PC-3 (cell line): ENCODE data around the gene TMEFF1.

Source experiments
- CTCF ChIP-seq: fragments of 300-600 bp; sonication (generic); conservative IDR thresholded peaks from 2 replicates; pipeline ENCODE4 v1.5.1; 2017; ENCODE audit warnings: antibody characterized with exemption, low read depth, mild to moderate bottlenecking, low read length
- EZH2 ChIP-seq: fragments of 300-600 bp; sonication (generic); IDR thresholded peaks from one replicate; pipeline ENCODE4 v1.6.1; 2017; ENCODE audit warnings: antibody characterized with exemption, mild to moderate bottlenecking, low read length; ENCODE audit not compliant: unreplicated experiment

DNA sequence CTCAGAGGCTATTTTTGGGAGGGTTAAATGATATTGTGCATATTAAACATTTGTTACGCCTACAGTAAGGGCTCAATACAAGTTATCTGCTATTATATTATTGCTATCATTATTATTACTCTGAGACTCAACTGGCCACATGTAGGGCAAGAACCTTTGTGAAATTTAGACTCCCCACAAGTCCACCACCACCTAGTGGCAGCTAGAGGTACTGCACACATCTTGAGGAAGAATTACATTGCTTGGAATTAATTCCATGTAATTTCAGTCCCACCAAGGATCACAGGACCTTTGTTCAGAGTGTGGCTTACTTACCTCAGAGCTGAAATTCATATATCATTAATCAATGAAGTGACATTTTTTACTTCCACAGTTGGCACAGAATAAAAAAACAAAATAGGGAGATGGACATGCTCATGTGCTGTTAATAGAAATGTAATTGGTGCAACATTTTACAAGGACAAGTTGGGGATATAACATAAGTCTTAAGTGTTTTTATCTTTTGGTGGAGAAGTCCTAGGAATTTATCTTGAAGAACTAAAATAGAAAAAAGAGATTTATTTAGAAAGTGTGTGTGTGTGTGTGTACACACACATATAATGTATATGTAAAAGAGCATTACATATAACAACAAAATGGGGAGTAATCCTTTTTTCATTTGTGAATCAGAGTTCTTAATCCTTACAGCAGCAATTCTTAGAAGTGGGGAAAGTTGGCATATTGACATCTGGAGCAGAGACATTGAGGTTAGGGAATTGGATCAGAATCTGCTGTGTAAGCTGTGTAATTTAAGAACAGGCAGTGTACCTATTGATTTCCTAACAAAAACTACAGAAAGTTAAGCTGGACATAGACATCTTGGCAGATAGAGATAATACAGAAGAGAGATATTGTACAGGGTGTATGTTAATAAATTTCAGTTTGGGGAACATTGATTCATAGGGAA is 34.8 kb upstream of the TMEFF1 start:
- TF ChIP-seq CTCF, result peak; percentile 87
- TF ChIP-seq EZH2, result no peak
